SU-DHL-6 (cell line): ENCODE data around the gene PTPRN2.

Experiments used
- H2AFZ ChIP-seq: fragments of 200-600 bp; sonication (generic); 2 replicates; pipeline ENCODE4 v1.6.1; 2014; ENCODE audit warnings: low read depth, mild to moderate bottlenecking, moderate library complexity, mixed read lengths, antibody characterized with exemption, low read length; ENCODE audit not compliant: severe bottlenecking
- H3F3A ChIP-seq: fragments of 200-600 bp; shearing (Covaris generic); 2 replicates; pipeline ENCODE4 v1.6.0; 2016; ENCODE audit warnings: antibody characterized with exemption, mild to moderate bottlenecking; ENCODE audit not compliant: insufficient read depth
- H3K27ac ChIP-seq: fragments of 200-600 bp; sonication (generic); 2 replicates; pipeline ENCODE4 v1.5.1; 2016; ENCODE audit warnings: low read depth, mild to moderate bottlenecking, low read length, moderate library complexity, mixed read lengths
- H3K27me3 ChIP-seq: fragments of 200-600 bp; sonication (generic), shearing (Covaris generic); 2 replicates; pipeline ENCODE4 v1.6.0; 2014; ENCODE audit warnings: mild to moderate bottlenecking, low read length
- H3K36me3 ChIP-seq: fragments of 200-600 bp; sonication (generic); 2 replicates; pipeline ENCODE4 v1.6.1; 2014; ENCODE audit warnings: mild to moderate bottlenecking, low read length, mixed read lengths
- H3K4me2 ChIP-seq: fragments of 300-600, 200-600 bp; shearing (Covaris generic), sonication (generic); 2 replicates; pipeline ENCODE4 v1.6.0; 2014; ENCODE audit warnings: low read length, low read depth, mild to moderate bottlenecking; ENCODE audit not compliant: poor library complexity, severe bottlenecking
- H3K4me3 ChIP-seq: fragments of 200-600 bp; sonication (generic); 2 replicates; pipeline ENCODE4 v1.5.1; 2014; ENCODE audit warnings: antibody characterized with exemption, low read length, mild to moderate bottlenecking, mixed read lengths; ENCODE audit not compliant: insufficient read depth, poor library complexity, severe bottlenecking
- H3K79me2 ChIP-seq: fragments of 200-600 bp; sonication (generic); 2 replicates; pipeline ENCODE4 v1.6.1; 2014; ENCODE audit warnings: mild to moderate bottlenecking, low read length, moderate library complexity; ENCODE audit not compliant: insufficient read depth
- H3K9ac ChIP-seq: fragments of 200-600 bp; sonication (generic); 2 replicates; pipeline ENCODE4 v1.7.0; 2014; ENCODE audit warnings: mild to moderate bottlenecking, low read length
- H3K9me2 ChIP-seq: fragments of 200-600 bp; sonication (generic); replicated peaks from 2 replicates; pipeline ENCODE4 v1.6.1; 2014; ENCODE audit warnings: low read length; ENCODE audit not compliant: insufficient read depth
- H3K9me3 ChIP-seq: fragments of 200-600 bp; sonication (generic); 2 replicates; pipeline ENCODE4 v1.6.1; 2014; ENCODE audit warnings: low read length, mixed read lengths; ENCODE audit not compliant: insufficient read depth
- H4K20me1 ChIP-seq: fragments of 200-600 bp; sonication (generic); 2 replicates; pipeline ENCODE4 v1.6.1; 2014; ENCODE audit warnings: low read depth, mild to moderate bottlenecking, antibody characterized with exemption, low read length, moderate library complexity, mixed read lengths
- EZH2phosphoT487 ChIP-seq: fragments of 200-600 bp; sonication (generic), shearing (Covaris generic); conservative IDR thresholded peaks from 2 replicates; pipeline ENCODE4 v1.6.1; 2018; ENCODE audit warnings: mild to moderate bottlenecking, antibody characterized with exemption, low read length, moderate library complexity, mixed read lengths
- TF ChIP-seq, protein P1 (sequence below): fragments of 200-600 bp; sonication (generic); IDR thresholded peaks from one replicate; pipeline ENCODE4 v1.5.1; 2017; ENCODE audit warnings: antibody characterized with exemption, mild to moderate bottlenecking, low read length, moderate library complexity; ENCODE audit not compliant: insufficient read depth, poor library complexity, severe bottlenecking

The PTPRN2 gene

DNA sequence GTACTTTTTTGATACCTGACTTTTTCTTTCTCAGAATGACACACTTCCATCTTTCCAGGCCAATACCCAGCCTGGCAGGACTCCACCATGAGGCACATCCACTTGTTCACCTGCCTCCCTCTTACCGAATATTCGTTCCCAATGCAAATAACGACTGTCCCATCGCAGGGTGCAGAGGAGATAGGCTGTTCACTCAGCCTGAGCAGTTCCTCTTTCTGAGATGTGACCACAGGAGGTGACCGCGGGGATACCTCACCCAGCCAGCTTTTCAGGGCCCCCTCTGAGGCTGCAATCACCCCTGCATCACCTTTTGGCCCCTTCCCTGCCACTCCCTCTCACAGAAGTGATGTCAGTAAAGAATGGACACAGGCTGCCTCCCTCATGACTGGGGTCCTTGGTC, 28.3 kb downstream of the PTPRN2 start:
- no peak for TF ChIP-seq EZH2phosphoT487
- TF ChIP-seq, protein P1, sequence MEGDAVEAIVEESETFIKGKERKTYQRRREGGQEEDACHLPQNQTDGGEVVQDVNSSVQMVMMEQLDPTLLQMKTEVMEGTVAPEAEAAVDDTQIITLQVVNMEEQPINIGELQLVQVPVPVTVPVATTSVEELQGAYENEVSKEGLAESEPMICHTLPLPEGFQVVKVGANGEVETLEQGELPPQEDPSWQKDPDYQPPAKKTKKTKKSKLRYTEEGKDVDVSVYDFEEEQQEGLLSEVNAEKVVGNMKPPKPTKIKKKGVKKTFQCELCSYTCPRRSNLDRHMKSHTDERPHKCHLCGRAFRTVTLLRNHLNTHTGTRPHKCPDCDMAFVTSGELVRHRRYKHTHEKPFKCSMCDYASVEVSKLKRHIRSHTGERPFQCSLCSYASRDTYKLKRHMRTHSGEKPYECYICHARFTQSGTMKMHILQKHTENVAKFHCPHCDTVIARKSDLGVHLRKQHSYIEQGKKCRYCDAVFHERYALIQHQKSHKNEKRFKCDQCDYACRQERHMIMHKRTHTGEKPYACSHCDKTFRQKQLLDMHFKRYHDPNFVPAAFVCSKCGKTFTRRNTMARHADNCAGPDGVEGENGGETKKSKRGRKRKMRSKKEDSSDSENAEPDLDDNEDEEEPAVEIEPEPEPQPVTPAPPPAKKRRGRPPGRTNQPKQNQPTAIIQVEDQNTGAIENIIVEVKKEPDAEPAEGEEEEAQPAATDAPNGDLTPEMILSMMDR: no peak
- no peaks in the 10 kb centered on the region for H3K9me3 ChIP-seq
- H3K79me2 ChIP-seq: no peaks in the 10 kb centered on the region
- H3K9ac ChIP-seq: no peak overlapping the region
- H3K9me2 ChIP-seq: no peaks in the 10 kb centered on the region
- no peaks in the 10 kb centered on the region for H3K36me3 ChIP-seq
- H3K27me3 ChIP-seq: no peaks in the 10 kb centered on the region
- H4K20me1 ChIP-seq: no peaks in the 10 kb centered on the region
- H3K4me3 ChIP-seq: no peak overlapping the region
- H3K27ac ChIP-seq: no peak overlapping the region
- H3K4me2 ChIP-seq: no peak overlapping the region
- H2AFZ ChIP-seq: no peak overlapping the region
- H3F3A ChIP-seq: no peaks in the 10 kb centered on the region

DNA sequence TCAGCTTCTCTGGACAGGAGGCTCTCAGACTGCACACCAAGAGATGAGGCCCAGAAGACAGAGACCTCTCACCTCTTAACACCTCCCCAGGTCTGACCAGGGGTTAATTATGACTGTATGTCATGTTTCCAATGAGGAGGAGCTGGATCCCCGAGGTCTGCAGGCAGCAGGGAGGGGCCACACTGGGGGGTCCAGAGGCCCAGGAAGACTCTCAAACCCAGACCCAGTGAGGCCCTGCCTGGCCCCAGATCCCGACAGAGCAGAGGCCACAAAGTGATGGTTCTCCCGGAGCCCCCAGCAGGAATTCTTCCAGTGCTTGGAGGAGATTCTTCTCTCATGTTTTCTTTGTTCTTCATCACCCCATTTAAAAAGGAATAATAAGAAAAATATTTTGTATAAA, 28.8 kb downstream of the PTPRN2 start:
- Histone ChIP-seq H3K9me3 (no peaks in the 10 kb centered on the region), H3K36me3 (no peaks in the 10 kb centered on the region), H3K4me3 (no peak overlapping the region), H3K9ac (no peak overlapping the region), H3K79me2 (no peaks in the 10 kb centered on the region), H3K9me2 (no peaks in the 10 kb centered on the region), H3K27me3 (no peaks in the 10 kb centered on the region), H2AFZ (no peak overlapping the region), H3K4me2 (no peak overlapping the region), H4K20me1 (no peaks in the 10 kb centered on the region), H3F3A (no peaks in the 10 kb centered on the region), H3K27ac (no peak overlapping the region)
- TF ChIP-seq, protein P1: no peak
- no peak for TF ChIP-seq EZH2phosphoT487

DNA sequence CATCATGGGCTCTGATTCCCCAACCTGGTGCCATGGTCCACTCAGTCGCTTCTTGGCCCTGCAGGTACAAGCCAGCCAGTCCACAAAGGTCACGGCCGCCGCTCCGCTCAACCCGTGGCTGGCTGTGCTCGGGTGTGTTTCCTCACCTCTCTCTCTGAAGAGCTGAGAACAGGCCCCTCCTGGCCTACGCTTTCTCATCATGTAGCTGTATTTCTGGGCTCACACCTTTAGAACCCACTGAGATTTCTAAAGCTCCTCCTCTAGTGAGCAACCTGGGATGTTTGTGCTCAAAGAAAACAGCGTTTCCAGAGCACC, 30.2 kb downstream of the PTPRN2 start:
- Histone ChIP-seq H3K27ac (no peak overlapping the region), H3K4me3 (no peak overlapping the region), H4K20me1 (no peaks in the 10 kb centered on the region), H3K9me2 (no peaks in the 10 kb centered on the region), H3K4me2 (no peak overlapping the region), H3K27me3 (no peaks in the 10 kb centered on the region), H3F3A (no peaks in the 10 kb centered on the region), H3K79me2 (no peaks in the 10 kb centered on the region), H3K9ac (no peak overlapping the region), H3K9me3 (no peaks in the 10 kb centered on the region), H2AFZ (no peak overlapping the region), H3K36me3 (no peaks in the 10 kb centered on the region)
- TF ChIP-seq, protein P1: no peak
- TF ChIP-seq EZH2phosphoT487: no peak
